HCT116 (cell line): ENCODE data around the gene CLOCK. TPM values are rescaled to one million over a fixed set of nuclear protein-coding genes. Genes with fewer than 3 reads are reported as not detected.

Experiments used
- ATAC-seq: fragments of 200-7000 bp; cut with Tn5 transposase; 2 replicates; pipeline ENCODE4 v1.9.1; 2020; ENCODE audit warnings: mild to moderate bottlenecking, moderate library complexity
- BruUV-seq: library from RNA; stranded (reverse); fragments of 400-500 nt; replicated peaks from 2 replicates; lab custom pipeline; 2021; lab: Mats Ljungman, UMichigan
- CTCF ChIA-PET: fragments of 300-600 bp; sonication (Branson Sonifier 250); formaldehyde crosslinking; loops from one replicate; lab custom pipeline; 2021; ENCODE audit warnings: antibody characterized with exemption; lab: Charles Lee
- POLR2A ChIA-PET: fragments of 300-600, 350-600 bp; sonication (Branson Sonifier 250); formaldehyde crosslinking; loops from one replicate; lab custom pipeline; 2021; ENCODE audit warnings: antibody characterized with exemption; lab: Charles Lee
- RAD21 ChIA-PET, 2 experiments: fragments of 300-600 bp; sonication (Branson Sonifier 250); formaldehyde crosslinking; loops; one replicate each; lab custom pipeline; 2023; ENCODE audit warnings: low total read pairs in 2 of 2; ENCODE audit not compliant: uncharacterized antibody in 2 of 2, unreplicated experiment in 2 of 2, low non-redundant PET in 1 of 2; lab: Charles Lee
- DNase-seq: peaks from one replicate; pipeline ENCODE4 v3.0.0-alpha.2; 2010; ENCODE audit warnings: low read depth, low spot score
- H2AFZ ChIP-seq: fragments of 200-600 bp; shearing (Covaris generic), sonication (generic); 2 replicates; pipeline ENCODE4 v1.6.1; 2017; ENCODE audit warnings: low read depth, mixed run types, mixed read lengths, antibody characterized with exemption, low read length; ENCODE audit not compliant: poor library complexity, severe bottlenecking
- H3K27ac ChIP-seq: 2 replicates; pipeline ENCODE4 v1.5.1; 2012; ENCODE audit warnings: low read depth, low read length
- H3K27me3 ChIP-seq: fragments of 200-600 bp; sonication (generic); 2 replicates; pipeline ENCODE4 v1.6.1; 2016; ENCODE audit warnings: mixed run types, low read length, mixed read lengths; ENCODE audit not compliant: insufficient read depth
- H3K36me3 ChIP-seq, 2 experiments: fragments of 200-500 bp in 1 of 2; fragments of 200-600 bp in 1 of 2; sonication (Bioruptor generic) in 1 of 2; sonication (generic) in 1 of 2; 2 replicates each; pipeline versions ENCODE4 v1.5.1 to v1.6.1; 2014 to 2016; ENCODE audit warnings: low read length in 2 of 2, inconsistent platforms in 1 of 2, mixed read lengths in 1 of 2, mixed run types in 1 of 2; ENCODE audit not compliant: insufficient read depth in 2 of 2, control insufficient read depth in 1 of 2
- H3K4me1 ChIP-seq, 2 experiments: fragments of 200-600 bp in 1 of 2; sonication (generic) in 1 of 2; 2 replicates each; pipeline versions ENCODE4 v1.5.1 to v1.6.1; 2012 to 2017; ENCODE audit warnings: low read length in 2 of 2, inconsistent platforms in 1 of 2, mild to moderate bottlenecking in 1 of 2, mixed read lengths in 1 of 2, mixed run types in 1 of 2, moderate library complexity in 1 of 2; ENCODE audit not compliant: insufficient read depth in 2 of 2, control insufficient read depth in 1 of 2
- H3K4me2 ChIP-seq: fragments of 200-600 bp; sonication (generic); 2 replicates; pipeline ENCODE4 v1.6.1; 2017; ENCODE audit warnings: mixed run types, low read length, mixed read lengths
- H3K4me3 ChIP-seq, 2 experiments: fragments of 200-600 bp in 1 of 2; sonication (generic) in 1 of 2; replicated peaks in 1 of 2; 2 replicates each; pipeline ENCODE4 v1.5.1; 2011 to 2016; ENCODE audit warnings: low read length in 2 of 2, control low read depth in 1 of 2, low read depth in 1 of 2, mild to moderate bottlenecking in 1 of 2, mixed read lengths in 1 of 2, mixed run types in 1 of 2
- H3K79me2 ChIP-seq: fragments of 200-600 bp; sonication (generic); 2 replicates; pipeline ENCODE4 v1.6.1; 2017; ENCODE audit warnings: mild to moderate bottlenecking, mixed run types, low read length, moderate library complexity, mixed read lengths; ENCODE audit not compliant: insufficient read depth
- H3K9ac ChIP-seq: fragments of 200-600 bp; sonication (generic); 2 replicates; pipeline ENCODE4 v1.6.1; 2016; ENCODE audit warnings: low read length, mixed read lengths
- H3K9me2 ChIP-seq: fragments of 200-600 bp; sonication (generic), shearing (Covaris generic); 2 replicates; pipeline ENCODE4 v1.6.1; 2017; ENCODE audit warnings: mixed run types, mild to moderate bottlenecking, moderate library complexity; ENCODE audit not compliant: insufficient read depth
- H3K9me3 ChIP-seq, 2 experiments: fragments of 200-500 bp in 1 of 2; fragments of 200-600 bp in 1 of 2; sonication (Bioruptor generic) in 1 of 2; sonication (generic) in 1 of 2; 2 replicates each; pipeline ENCODE4 v1.6.1; 2014 to 2017; ENCODE audit warnings: low read length in 2 of 2, mixed read lengths in 2 of 2, inconsistent platforms in 1 of 2, low read depth in 1 of 2, mild to moderate bottlenecking in 1 of 2, mixed run types in 1 of 2, moderate library complexity in 1 of 2; ENCODE audit not compliant: control insufficient read depth in 1 of 2, insufficient read depth in 1 of 2
- H4K20me1 ChIP-seq: fragments of 200-600 bp; sonication (generic), shearing (Covaris generic); 2 replicates; pipeline ENCODE4 v1.6.1; 2017; ENCODE audit warnings: mixed run types, mild to moderate bottlenecking, moderate library complexity; ENCODE audit not compliant: insufficient read depth
- CBX3 ChIP-seq: IDR thresholded peaks from 2 replicates; pipeline ENCODE4 v1.6.1; 2012; ENCODE audit warnings: low read depth
- CEBPB ChIP-seq: IDR thresholded peaks from 2 replicates; pipeline ENCODE4 v1.6.1; 2012; ENCODE audit warnings: low read depth
- EGR1 ChIP-seq: IDR thresholded peaks from 2 replicates; pipeline ENCODE4 v1.6.1; 2012; ENCODE audit warnings: low read depth
- ELF1 ChIP-seq: IDR thresholded peaks from 2 replicates; pipeline ENCODE4 v1.6.1; 2012; ENCODE audit warnings: low read depth, borderline replicate concordance
- EZH2phosphoT487 ChIP-seq: fragments of 200-600 bp; IDR thresholded peaks from 2 replicates; pipeline ENCODE4 v1.6.1; 2018; ENCODE audit warnings: antibody characterized with exemption, borderline replicate concordance
- FOSL1 ChIP-seq: IDR thresholded peaks from 2 replicates; pipeline ENCODE4 v1.6.1; 2012; ENCODE audit warnings: low read depth
- JUND ChIP-seq: IDR thresholded peaks from 2 replicates; pipeline ENCODE4 v1.6.1; 2012
- RAD21 ChIP-seq: IDR thresholded peaks from 2 replicates; pipeline ENCODE4 v1.6.1; 2012; ENCODE audit warnings: low read depth, mild to moderate bottlenecking
- SIN3A ChIP-seq: IDR thresholded peaks from 2 replicates; pipeline ENCODE4 v1.6.1; 2012; ENCODE audit warnings: low read depth
- SP1 ChIP-seq: IDR thresholded peaks from 2 replicates; pipeline ENCODE4 v1.6.1; 2012; ENCODE audit warnings: low read depth
- SRF ChIP-seq: IDR thresholded peaks from 2 replicates; pipeline ENCODE4 v1.6.1; 2012; ENCODE audit warnings: low read depth
- TCF7L2 ChIP-seq: IDR thresholded peaks from 2 replicates; pipeline ENCODE4 v1.7.0; 2011; ENCODE audit warnings: borderline replicate concordance, inconsistent platforms; ENCODE audit not compliant: insufficient read depth, insufficient read length; ENCODE audit errors: extremely low read depth
- YY1 ChIP-seq: IDR thresholded peaks from 2 replicates; pipeline ENCODE4 v1.6.1; 2011; ENCODE audit warnings: low read length, low read depth, moderate library complexity, mild to moderate bottlenecking; ENCODE audit not compliant: insufficient replicate concordance; ENCODE audit errors: extremely low read depth
- ZFX ChIP-seq: fragments of 450-650 bp; IDR thresholded peaks from 2 replicates; pipeline ENCODE4 v1.6.1; 2017
- ZNF274 ChIP-seq: fragments of 200-500 bp; sonication (Bioruptor generic); IDR thresholded peaks from 2 replicates; pipeline ENCODE4 v1.6.1; 2014; ENCODE audit warnings: mild to moderate bottlenecking, low read depth, low read length, inconsistent platforms
- intact Hi-C: fragments of 100-400 bp; cut with micrococcal nuclease; formaldehyde crosslinking; loops from 2 replicates; pipeline ENCODE4 v1.10.0; 2022
- total RNA-seq: library from RNA; stranded (reverse); gene quantifications from one replicate; pipeline ENCODE4 v1.2.1, GENCODE V29; 2021; ENCODE audit not compliant: unreplicated experiment
- TF ChIP-seq, protein P1 (sequence below): IDR thresholded peaks from 2 replicates; pipeline ENCODE4 v1.6.1; 2012; ENCODE audit warnings: low read depth
- TF ChIP-seq, protein P2 (sequence below), 3 experiments: fragments of 200-600 bp in 1 of 3; sonication (generic) in 1 of 3; IDR thresholded peaks in 2 of 3; conservative IDR thresholded peaks in 1 of 3; 2 replicates each; pipeline ENCODE4 v1.5.1; 2012 to 2017; ENCODE audit warnings: low read depth in 2 of 3, low read length in 2 of 3, antibody characterized with exemption in 1 of 3, borderline replicate concordance in 1 of 3, control low read depth in 1 of 3, mild to moderate bottlenecking in 1 of 3, mixed read lengths in 1 of 3, mixed run types in 1 of 3, moderate library complexity in 1 of 3; ENCODE audit not compliant: insufficient read depth in 1 of 3
- TF ChIP-seq, protein P3 (sequence below): IDR thresholded peaks from 2 replicates; pipeline ENCODE4 v1.6.1; 2012
- TF ChIP-seq, protein P4 (sequence below): IDR thresholded peaks from 2 replicates; pipeline ENCODE4 v1.6.1; 2012

CLOCK gene
- total RNA-seq, 1 experiment from 2014 or later: 38.7 TPM

DNA sequence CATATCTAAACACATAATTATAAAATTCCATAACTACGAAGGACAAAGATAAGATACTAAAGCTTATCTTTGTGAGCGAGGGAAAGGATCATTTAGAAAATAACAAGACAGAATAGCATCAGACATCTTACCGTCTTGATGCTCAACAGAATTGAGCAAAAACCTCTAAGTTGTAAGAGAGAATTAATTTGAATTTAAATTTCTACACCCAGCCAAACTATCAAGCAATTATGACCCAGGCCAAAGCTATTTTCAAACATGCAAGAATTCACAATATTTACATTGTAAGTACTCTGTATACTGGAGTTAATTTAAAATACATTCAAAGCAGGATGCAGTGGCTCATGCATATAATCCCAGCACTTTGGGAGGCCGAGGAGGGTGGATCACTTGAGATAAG is 16.5 kb downstream of the CLOCK start:
- intact Hi-C loops: no loop called here
- TF ChIP-seq RAD21 (no peak), EGR1 (no peak), YY1 (no peak), SP1 (no peak), ZNF274 (no peak), EZH2phosphoT487 (no peak), TCF7L2 (no peak), ZFX (no peak), JUND (no peak), SIN3A (no peak), ELF1 (no peak), SRF (no peak), CBX3 (no peak), FOSL1 (no peak), CEBPB (no peak)
- TF ChIP-seq, protein P1, sequence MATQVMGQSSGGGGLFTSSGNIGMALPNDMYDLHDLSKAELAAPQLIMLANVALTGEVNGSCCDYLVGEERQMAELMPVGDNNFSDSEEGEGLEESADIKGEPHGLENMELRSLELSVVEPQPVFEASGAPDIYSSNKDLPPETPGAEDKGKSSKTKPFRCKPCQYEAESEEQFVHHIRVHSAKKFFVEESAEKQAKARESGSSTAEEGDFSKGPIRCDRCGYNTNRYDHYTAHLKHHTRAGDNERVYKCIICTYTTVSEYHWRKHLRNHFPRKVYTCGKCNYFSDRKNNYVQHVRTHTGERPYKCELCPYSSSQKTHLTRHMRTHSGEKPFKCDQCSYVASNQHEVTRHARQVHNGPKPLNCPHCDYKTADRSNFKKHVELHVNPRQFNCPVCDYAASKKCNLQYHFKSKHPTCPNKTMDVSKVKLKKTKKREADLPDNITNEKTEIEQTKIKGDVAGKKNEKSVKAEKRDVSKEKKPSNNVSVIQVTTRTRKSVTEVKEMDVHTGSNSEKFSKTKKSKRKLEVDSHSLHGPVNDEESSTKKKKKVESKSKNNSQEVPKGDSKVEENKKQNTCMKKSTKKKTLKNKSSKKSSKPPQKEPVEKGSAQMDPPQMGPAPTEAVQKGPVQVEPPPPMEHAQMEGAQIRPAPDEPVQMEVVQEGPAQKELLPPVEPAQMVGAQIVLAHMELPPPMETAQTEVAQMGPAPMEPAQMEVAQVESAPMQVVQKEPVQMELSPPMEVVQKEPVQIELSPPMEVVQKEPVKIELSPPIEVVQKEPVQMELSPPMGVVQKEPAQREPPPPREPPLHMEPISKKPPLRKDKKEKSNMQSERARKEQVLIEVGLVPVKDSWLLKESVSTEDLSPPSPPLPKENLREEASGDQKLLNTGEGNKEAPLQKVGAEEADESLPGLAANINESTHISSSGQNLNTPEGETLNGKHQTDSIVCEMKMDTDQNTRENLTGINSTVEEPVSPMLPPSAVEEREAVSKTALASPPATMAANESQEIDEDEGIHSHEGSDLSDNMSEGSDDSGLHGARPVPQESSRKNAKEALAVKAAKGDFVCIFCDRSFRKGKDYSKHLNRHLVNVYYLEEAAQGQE: no peak
- TF ChIP-seq, protein P2, sequence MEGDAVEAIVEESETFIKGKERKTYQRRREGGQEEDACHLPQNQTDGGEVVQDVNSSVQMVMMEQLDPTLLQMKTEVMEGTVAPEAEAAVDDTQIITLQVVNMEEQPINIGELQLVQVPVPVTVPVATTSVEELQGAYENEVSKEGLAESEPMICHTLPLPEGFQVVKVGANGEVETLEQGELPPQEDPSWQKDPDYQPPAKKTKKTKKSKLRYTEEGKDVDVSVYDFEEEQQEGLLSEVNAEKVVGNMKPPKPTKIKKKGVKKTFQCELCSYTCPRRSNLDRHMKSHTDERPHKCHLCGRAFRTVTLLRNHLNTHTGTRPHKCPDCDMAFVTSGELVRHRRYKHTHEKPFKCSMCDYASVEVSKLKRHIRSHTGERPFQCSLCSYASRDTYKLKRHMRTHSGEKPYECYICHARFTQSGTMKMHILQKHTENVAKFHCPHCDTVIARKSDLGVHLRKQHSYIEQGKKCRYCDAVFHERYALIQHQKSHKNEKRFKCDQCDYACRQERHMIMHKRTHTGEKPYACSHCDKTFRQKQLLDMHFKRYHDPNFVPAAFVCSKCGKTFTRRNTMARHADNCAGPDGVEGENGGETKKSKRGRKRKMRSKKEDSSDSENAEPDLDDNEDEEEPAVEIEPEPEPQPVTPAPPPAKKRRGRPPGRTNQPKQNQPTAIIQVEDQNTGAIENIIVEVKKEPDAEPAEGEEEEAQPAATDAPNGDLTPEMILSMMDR (IDR thresholded peaks at IDR 0.05 in 2 of 3, conservative IDR thresholded peaks at IDR 0.05 in 1 of 3; ENCODE audit: borderline replicate concordance in 1 of 3, insufficient read depth in 1 of 3, low read depth in 2 of 3, low read length in 2 of 3): no peak
- TF ChIP-seq, protein P3, sequence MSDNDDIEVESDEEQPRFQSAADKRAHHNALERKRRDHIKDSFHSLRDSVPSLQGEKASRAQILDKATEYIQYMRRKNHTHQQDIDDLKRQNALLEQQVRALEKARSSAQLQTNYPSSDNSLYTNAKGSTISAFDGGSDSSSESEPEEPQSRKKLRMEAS: no peak
- TF ChIP-seq, protein P4, sequence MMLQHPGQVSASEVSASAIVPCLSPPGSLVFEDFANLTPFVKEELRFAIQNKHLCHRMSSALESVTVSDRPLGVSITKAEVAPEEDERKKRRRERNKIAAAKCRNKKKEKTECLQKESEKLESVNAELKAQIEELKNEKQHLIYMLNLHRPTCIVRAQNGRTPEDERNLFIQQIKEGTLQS: no peak
- H4K20me1 ChIP-seq: no peaks in the 10 kb centered on the region
- H2AFZ ChIP-seq: no peak overlapping the region
- ChIA-PET CTCF (no interaction called here), POLR2A (no interaction called here), RAD21 (no interaction called here)
- H3K36me3 ChIP-seq: peaks cover 0 to 14% of the 10 kb centered on the region in 2 experiments; a peak in 2 of 4 replicates
- no peak overlapping the region for H3K9ac ChIP-seq
- BruUV-seq: no TSS peak
- H3K27me3 ChIP-seq: no peaks in the 10 kb centered on the region
- H3K4me2 ChIP-seq: no peak overlapping the region
- ATAC-seq (no peak), DNase-seq (no peak)
- H3K27ac ChIP-seq: no peak overlapping the region
- H3K4me3 ChIP-seq: no peak overlapping the region
- H3K79me2 ChIP-seq: peaks cover 99% of the 10 kb centered on the region
- peaks cover 0 to 16% of the 10 kb centered on the region in 2 experiments; a peak in 2 of 4 replicates for H3K9me3 ChIP-seq
- no peaks in the 10 kb centered on the region for H3K4me1 ChIP-seq
- no peaks in the 10 kb centered on the region for H3K9me2 ChIP-seq
